ENCODE measurements around the gene HMCN2. TPM values are rescaled to one million over a fixed set of nuclear protein-coding genes. Genes with fewer than 3 reads are reported as not detected.

HMCN2 gene
- polyA plus RNA-seq, 2 of the 4 experiments (the other 2 are of a cell fraction): 0.01 TPM; not detected in 1

DNA sequence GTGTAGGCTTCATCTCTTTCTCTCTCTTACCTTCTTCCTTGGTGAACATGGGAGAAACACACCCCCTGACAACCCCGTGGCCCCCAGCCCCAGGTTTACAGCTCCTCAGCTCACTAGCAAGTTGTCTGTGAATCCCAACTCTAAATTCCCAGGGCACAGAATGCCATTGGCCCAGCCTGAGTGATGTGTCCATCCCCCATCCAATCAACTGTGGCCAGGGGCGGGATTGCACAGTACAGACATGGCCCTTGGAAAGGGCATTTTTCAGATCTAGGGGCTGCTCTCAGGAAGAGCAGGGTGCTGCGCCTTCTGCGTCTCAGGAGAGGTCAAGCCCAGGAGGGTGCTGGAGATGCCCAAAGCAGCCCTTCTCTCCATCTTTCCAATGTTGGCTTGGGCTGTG, 131.0 kb downstream of the HMCN2 start:
- peak in 1 of 2 experiments; percentile 25 for DNase-seq (ENCODE audit: low read depth in 1 of 2, low spot score in 1 of 2)
- Histone ChIP-seq H3K4me1 (no peaks in the 10 kb centered on the region), H3K4me3 (no peak overlapping the region), H3K4me2 (no peak overlapping the region), H3K9me3 (no peaks in the 10 kb centered on the region), H3K27ac (no peak overlapping the region)
- ChIA-PET CTCF (interaction anchor here (1.7 kb wide), 1 partner anchor 14 kb away, joined by 4 read pairs; no protein-coding TSS in a partner anchor), POLR2A (no interaction called here)
- TF ChIP-seq, protein P1, sequence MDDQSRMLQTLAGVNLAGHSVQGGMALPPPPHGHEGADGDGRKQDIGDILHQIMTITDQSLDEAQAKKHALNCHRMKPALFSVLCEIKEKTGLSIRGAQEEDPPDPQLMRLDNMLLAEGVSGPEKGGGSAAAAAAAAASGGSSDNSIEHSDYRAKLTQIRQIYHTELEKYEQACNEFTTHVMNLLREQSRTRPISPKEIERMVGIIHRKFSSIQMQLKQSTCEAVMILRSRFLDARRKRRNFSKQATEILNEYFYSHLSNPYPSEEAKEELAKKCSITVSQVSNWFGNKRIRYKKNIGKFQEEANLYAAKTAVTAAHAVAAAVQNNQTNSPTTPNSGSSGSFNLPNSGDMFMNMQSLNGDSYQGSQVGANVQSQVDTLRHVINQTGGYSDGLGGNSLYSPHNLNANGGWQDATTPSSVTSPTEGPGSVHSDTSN (IDR thresholded peaks at IDR 0.05): no peak
- no peak for TF ChIP-seq FOXS1 (CRISPR knock-in tag; IDR thresholded peaks at IDR 0.05)
- TF ChIP-seq FOSB (CRISPR knock-in tag; IDR thresholded peaks at IDR 0.05): no peak
- no peak for TF ChIP-seq RCOR1 (IDR thresholded peaks at IDR 0.05; ENCODE audit: low read depth, low read length)
- no peak for TF ChIP-seq HOXA7 (CRISPR knock-in tag; IDR thresholded peaks at IDR 0.05)
- TF ChIP-seq, protein P2, sequence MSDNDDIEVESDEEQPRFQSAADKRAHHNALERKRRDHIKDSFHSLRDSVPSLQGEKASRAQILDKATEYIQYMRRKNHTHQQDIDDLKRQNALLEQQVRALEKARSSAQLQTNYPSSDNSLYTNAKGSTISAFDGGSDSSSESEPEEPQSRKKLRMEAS (IDR thresholded peaks at IDR 0.05): no peak
- TF ChIP-seq JUN (IDR thresholded peaks at IDR 0.05): no peak
- TF ChIP-seq, protein P3, sequence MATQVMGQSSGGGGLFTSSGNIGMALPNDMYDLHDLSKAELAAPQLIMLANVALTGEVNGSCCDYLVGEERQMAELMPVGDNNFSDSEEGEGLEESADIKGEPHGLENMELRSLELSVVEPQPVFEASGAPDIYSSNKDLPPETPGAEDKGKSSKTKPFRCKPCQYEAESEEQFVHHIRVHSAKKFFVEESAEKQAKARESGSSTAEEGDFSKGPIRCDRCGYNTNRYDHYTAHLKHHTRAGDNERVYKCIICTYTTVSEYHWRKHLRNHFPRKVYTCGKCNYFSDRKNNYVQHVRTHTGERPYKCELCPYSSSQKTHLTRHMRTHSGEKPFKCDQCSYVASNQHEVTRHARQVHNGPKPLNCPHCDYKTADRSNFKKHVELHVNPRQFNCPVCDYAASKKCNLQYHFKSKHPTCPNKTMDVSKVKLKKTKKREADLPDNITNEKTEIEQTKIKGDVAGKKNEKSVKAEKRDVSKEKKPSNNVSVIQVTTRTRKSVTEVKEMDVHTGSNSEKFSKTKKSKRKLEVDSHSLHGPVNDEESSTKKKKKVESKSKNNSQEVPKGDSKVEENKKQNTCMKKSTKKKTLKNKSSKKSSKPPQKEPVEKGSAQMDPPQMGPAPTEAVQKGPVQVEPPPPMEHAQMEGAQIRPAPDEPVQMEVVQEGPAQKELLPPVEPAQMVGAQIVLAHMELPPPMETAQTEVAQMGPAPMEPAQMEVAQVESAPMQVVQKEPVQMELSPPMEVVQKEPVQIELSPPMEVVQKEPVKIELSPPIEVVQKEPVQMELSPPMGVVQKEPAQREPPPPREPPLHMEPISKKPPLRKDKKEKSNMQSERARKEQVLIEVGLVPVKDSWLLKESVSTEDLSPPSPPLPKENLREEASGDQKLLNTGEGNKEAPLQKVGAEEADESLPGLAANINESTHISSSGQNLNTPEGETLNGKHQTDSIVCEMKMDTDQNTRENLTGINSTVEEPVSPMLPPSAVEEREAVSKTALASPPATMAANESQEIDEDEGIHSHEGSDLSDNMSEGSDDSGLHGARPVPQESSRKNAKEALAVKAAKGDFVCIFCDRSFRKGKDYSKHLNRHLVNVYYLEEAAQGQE (IDR thresholded peaks at IDR 0.05): no peak
- no peak for TF ChIP-seq SMC3 (IDR thresholded peaks at IDR 0.05)
- no peak for TF ChIP-seq KDM5A (IDR thresholded peaks at IDR 0.05)
- TF ChIP-seq ESRRA (IDR thresholded peaks at IDR 0.05; ENCODE audit: borderline replicate concordance, low read length): no peak
- TF ChIP-seq NPAS2 (CRISPR knock-in tag; IDR thresholded peaks at IDR 0.05; ENCODE audit: borderline replicate concordance): no peak
- ATAC-seq: peak in 1 of 2 experiments; percentile 63; a peak in 3 of 6 replicates
- FAIRE-seq: no peak
- WGBS (ENCODE audit: missing lambda C conversion rate): 72% methylated on average over 3 of the region's 4 CpGs

DNA sequence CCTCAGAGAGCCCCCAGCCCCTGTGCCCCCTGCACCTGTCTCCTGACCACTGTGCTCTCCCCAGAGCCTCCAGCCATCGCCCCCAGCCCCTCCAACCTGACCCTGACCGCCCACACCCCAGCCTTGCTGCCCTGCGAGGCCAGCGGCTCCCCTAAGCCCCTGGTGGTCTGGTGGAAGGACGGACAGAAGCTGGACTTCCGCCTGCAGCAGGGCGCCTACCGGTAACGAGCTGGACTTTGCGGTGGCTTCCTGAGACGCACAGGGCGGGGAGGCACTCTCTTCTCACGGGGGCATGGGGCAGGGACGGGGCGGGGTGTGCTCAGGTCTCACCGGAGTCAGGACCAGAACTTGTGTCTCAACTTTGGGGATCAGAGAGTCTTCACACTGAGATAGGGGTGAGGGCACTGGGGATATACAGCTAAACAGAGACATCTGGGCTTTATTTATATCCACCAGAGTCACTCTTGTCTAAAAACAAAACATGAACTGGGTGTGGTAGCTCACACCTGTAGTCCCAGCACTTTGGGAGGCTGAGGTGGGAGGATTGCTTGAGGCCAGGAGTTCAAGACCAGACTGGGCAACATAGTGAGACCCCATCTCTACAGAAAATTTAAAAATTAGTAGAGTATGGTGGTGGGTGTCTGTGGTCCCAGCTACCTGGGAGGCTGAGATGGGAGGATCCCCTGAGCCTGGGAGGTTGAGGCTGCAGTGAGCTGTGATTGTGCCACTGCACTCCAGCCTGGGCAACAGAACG, 133.1 kb downstream of the HMCN2 start:
- H3K27ac ChIP-seq: no peak overlapping the region
- H3K4me2 ChIP-seq: no peak overlapping the region
- ATAC-seq (no peak), FAIRE-seq (no peak), DNase-seq (ENCODE audit: low read depth in 1 of 2, low spot score in 1 of 2) (no peak)
- H3K4me3 ChIP-seq: no peak overlapping the region
- TF ChIP-seq POLR2A (IDR thresholded peaks at IDR 0.05; ENCODE audit: low read length): no peak
- TF ChIP-seq, protein P4, sequence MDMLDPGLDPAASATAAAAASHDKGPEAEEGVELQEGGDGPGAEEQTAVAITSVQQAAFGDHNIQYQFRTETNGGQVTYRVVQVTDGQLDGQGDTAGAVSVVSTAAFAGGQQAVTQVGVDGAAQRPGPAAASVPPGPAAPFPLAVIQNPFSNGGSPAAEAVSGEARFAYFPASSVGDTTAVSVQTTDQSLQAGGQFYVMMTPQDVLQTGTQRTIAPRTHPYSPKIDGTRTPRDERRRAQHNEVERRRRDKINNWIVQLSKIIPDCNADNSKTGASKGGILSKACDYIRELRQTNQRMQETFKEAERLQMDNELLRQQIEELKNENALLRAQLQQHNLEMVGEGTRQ (IDR thresholded peaks at IDR 0.05): no peak
- TF ChIP-seq, protein P5, sequence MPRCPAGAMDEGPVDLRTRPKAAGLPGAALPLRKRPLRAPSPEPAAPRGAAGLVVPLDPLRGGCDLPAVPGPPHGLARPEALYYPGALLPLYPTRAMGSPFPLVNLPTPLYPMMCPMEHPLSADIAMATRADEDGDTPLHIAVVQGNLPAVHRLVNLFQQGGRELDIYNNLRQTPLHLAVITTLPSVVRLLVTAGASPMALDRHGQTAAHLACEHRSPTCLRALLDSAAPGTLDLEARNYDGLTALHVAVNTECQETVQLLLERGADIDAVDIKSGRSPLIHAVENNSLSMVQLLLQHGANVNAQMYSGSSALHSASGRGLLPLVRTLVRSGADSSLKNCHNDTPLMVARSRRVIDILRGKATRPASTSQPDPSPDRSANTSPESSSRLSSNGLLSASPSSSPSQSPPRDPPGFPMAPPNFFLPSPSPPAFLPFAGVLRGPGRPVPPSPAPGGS (IDR thresholded peaks at IDR 0.05): no peak
- TF ChIP-seq RCOR1 (IDR thresholded peaks at IDR 0.05; ENCODE audit: low read depth, low read length): no peak
- TF ChIP-seq HOXB13 (CRISPR knock-in tag; IDR thresholded peaks at IDR 0.05; ENCODE audit: low read depth): no peak
- ChIA-PET POLR2A (no interaction called here), CTCF (interaction anchor here (0.8 to 0.9 kb wide), 2 partner anchors 41 to 62 kb away, joined by 3 read pairs; no protein-coding TSS in a partner anchor)
- no peaks in the 10 kb centered on the region for H3K9me3 ChIP-seq
- H3K4me1 ChIP-seq: no peaks in the 10 kb centered on the region
- 75% methylated on average over 11 of the region's 17 CpGs for WGBS (ENCODE audit: missing lambda C conversion rate)
